IMR-90 (cell line): ENCODE results near the gene TMEM163.

Experiments used
- BHLHE40 ChIP-seq: fragments of 150-350 bp; IDR thresholded peaks from 2 replicates; pipeline ENCODE4 v1.6.1; 2016; ENCODE audit warnings: mild to moderate bottlenecking, low read depth, low read length
- CEBPB ChIP-seq: IDR thresholded peaks from 2 replicates; pipeline ENCODE4 v1.6.1; 2012; ENCODE audit warnings: low read depth, low read length, improper control_type of control experiment
- CTCF ChIP-seq: conservative IDR thresholded peaks from 2 replicates; pipeline ENCODE4 v1.5.1; 2012; ENCODE audit warnings: mild to moderate bottlenecking, low read depth, low read length, improper control_type of control experiment
- ELK1 ChIP-seq: fragments of 150-350 bp; IDR thresholded peaks from 2 replicates; pipeline ENCODE4 v1.6.1; 2016; ENCODE audit warnings: low read depth, mild to moderate bottlenecking, low read length, moderate library complexity, borderline replicate concordance
- MAFK ChIP-seq: IDR thresholded peaks from 2 replicates; pipeline ENCODE4 v1.6.1; 2012; ENCODE audit warnings: low read depth, low read length, improper control_type of control experiment
- MAZ ChIP-seq: IDR thresholded peaks from 2 replicates; pipeline ENCODE4 v1.6.1; 2012; ENCODE audit warnings: low read depth, mild to moderate bottlenecking, low read length, improper control_type of control experiment, moderate library complexity, borderline replicate concordance
- POLR2A ChIP-seq: IDR thresholded peaks from 2 replicates; pipeline ENCODE4 v1.6.1; 2012; ENCODE audit warnings: mild to moderate bottlenecking, low read depth, low read length
- SMC3 ChIP-seq: fragments of 150-350 bp; IDR thresholded peaks from 2 replicates; pipeline ENCODE4 v1.6.1; 2016; ENCODE audit warnings: low read depth, mild to moderate bottlenecking, antibody characterized with exemption, low read length, moderate library complexity

GRCh38 chr2:134588556-134588955, 130.2 kb downstream of the TMEM163 start:
- TF ChIP-seq CTCF, result no peak
- TF ChIP-seq POLR2A, result no peak
- no peak for TF ChIP-seq BHLHE40
- TF ChIP-seq MAFK, result no peak
- TF ChIP-seq SMC3, result no peak
- TF ChIP-seq CEBPB, result no peak
- no peak for TF ChIP-seq MAZ
- no peak for TF ChIP-seq ELK1
